C1 segment of cervical spinal cord (tissue), 14 donors: ENCODE results near the gene ACSS3.

Experiments
- DNase-seq, 14 donors: peaks; one replicate each; lab custom pipeline; 2025; lab: John Stamatoyannopoulos, UW

Gene ACSS3

DNA sequence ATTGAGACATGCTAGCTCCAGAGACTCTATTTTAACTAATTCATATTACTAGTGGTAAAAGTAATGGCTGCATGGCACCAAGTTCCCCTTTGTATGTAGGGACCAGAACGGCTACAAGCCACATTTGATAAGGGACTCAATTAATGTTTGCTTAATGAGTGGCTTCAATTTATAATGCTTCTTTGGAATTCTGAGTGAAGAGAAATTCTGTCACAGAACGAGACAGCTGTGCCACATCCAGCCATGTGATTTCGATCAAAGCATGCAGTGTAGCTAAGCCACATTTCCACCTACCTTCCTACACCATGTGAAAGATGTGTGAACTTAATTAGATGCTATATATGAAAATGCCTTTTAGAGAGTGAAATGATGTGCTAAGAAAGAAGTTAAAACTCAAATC lies 217.4 kb downstream of the ACSS3 start:
- DNase-seq: no peak

DNA sequence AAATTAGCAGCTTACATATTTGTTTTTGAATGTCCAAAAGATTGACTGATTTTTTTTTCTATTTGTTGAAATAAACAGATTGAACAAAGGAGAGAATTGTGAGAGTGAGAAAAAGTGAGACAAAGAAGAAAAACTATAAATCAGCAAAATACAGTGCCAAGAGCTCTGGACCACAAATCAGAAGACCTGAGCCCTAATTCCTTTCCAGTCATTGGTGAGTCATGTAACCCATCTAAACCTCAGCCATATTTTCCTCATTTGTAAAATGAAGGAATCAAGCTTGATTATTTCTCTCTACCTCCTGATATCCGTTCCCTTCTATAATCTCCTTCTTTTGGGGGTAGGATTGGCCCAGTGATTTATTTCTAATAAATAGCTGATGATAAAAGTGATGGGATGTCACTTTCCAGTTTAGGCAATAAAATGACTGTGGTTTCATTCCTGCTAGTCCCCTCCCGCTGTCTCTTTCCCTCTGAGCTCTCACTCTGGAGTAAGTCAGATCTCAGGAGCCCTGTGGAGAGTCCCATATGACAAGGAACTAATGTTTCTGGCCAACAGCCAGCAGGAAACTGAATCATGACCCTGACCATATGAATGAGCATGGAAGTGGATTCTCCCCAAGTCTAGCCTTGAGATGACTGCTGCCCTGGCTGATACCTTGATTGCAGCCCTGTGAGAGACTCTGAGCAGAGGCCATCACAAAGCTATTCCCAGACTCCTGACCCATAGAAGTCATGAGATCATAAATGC lies 218.9 kb downstream of the ACSS3 start:
- DNase-seq: no peak

DNA sequence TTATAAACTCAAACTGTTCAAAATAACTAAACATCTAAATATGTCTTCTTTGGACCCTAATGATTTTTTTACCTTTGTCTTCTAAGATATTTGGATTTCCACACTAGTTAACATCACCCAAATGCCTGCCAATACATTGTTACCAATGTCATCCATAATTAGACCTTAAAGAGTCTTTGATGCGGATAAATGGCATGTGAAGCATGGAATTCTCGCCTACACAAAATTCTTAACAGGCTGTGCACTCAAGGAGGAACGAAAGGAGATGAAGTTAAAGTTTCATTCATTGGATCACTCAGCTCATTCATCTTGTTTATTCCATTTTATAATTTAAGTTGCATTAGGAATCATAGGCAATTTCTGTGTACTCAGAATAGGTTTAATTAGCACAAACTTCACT lies 219.7 kb downstream of the ACSS3 start:
- no peak for DNase-seq

DNA sequence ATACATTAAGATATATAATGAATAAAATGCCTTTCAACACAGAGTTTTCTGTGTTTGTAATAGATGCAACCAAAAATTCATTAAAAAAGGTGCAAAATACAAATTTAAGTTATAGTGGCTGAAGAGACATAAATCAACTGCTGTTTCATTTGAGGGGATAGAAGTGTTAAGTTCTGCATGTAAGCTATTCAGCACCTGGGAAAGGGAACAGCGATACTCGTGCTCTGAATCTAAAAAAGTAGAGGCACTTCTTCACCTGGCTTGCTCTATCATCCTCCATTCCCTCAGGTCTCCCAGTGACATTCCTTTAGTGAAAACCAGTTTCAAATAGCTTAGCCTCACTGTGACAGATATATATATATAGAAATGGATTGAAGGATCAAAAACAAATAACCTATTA lies 222.6 kb downstream of the ACSS3 start:
- DNase-seq: no peak

DNA sequence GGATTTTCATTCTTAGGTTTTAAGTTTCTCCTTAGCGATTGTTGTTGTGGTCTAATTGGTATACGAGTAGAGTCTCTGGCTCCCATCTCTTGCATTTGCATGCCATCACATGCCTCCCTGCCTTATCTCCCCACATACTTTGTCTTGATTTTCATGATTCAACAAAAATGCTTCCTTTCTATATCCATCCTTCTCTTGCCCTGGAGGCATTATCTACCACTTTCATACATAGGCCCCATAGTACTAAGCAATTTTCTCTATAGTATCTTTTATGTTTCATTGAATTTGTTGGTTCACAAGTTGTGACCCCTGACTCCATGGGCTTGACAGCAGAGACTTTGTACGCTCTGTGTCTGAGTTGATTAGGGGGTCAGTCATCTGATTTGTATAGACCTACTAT lies 226.1 kb downstream of the ACSS3 start:
- no peak for DNase-seq
